ENCODE results near the gene IQCH. TPM values are rescaled to one million over a fixed set of nuclear protein-coding genes. Genes with fewer than 3 reads are reported as not detected.

The IQCH gene
- total and polyA plus RNA-seq, 2 experiments from 2014 or later = 1.7 to 4.6 TPM

DNA sequence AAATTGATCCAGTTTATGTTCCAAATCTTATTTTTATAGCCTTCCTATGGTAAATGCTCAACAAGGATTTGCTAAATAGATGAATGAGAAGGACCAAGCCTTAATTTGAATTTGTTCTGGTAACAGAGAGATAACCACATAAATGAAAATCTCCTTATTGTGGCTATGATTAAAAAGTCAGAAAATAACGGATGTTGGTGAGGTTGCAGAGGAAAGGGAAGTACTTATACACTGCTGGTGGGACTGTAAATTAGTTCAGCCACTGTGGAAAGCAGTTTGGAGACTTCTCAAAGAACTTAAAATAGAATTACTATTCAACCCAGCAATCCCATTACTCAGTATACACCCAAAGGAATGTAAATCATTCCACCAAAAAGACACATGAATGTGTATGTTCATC is 26.3 kb upstream of the IQCH start:
- no peak for DNase-seq (ENCODE audit: low spot score)
- Histone ChIP-seq H2AFZ (no peak overlapping the region), H3K36me3 (ENCODE audit: insufficient read depth) (peaks cover 3% of the 10 kb centered on the region; the same call in 1 of the 2 replicates), H3K79me2 (replicated peaks; ENCODE audit: insufficient read depth) (no peaks in the 10 kb centered on the region), H3F3A (replicated peaks; ENCODE audit: low read depth) (no peaks in the 10 kb centered on the region), H3K4me2 (no peak overlapping the region), H3K27ac (ENCODE audit: low read depth) (no peak overlapping the region), H3K9me2 (ENCODE audit: insufficient read depth) (no peaks in the 10 kb centered on the region; the same call in 1 of the 2 replicates), H3K27me3 (ENCODE audit: insufficient read depth) (no peaks in the 10 kb centered on the region), H4K20me1 (replicated peaks; ENCODE audit: insufficient read depth) (no peaks in the 10 kb centered on the region), H3K4me3 (no peak overlapping the region), H3K4me1 (ENCODE audit: insufficient read depth) (no peaks in the 10 kb centered on the region)
- no peak for TF ChIP-seq NANOG (IDR thresholded peaks at IDR 0.05; ENCODE audit: borderline replicate concordance)
- TF ChIP-seq CTCF (conservative IDR thresholded peaks at IDR 0.05; ENCODE audit: low read depth in 2 of 2) = no peak
- no peak for TF ChIP-seq POLR2AphosphoS5 (IDR thresholded peaks at IDR 0.05; ENCODE audit: low read depth)
- no peak for TF ChIP-seq JUNB (IDR thresholded peaks at IDR 0.05; ENCODE audit: unreplicated experiment)
- no peak for TF ChIP-seq EZH2phosphoT487 (IDR thresholded peaks at IDR 0.05; ENCODE audit: unreplicated experiment)
- no peak for TF ChIP-seq ZNF114 (CRISPR knock-in tag; IDR thresholded peaks at IDR 0.05)
- TF ChIP-seq STAT1 (IDR thresholded peaks at IDR 0.05; ENCODE audit: unreplicated experiment) = no peak
- no peak for TF ChIP-seq ZNF462 (CRISPR knock-in tag; IDR thresholded peaks at IDR 0.05)
- Mint-ChIP-seq H3K36me3 (ENCODE audit: low read depth) (peaks cover 28% of the 10 kb centered on the region), H3K27ac (no peak overlapping the region), H3K4me1 (no peaks in the 10 kb centered on the region), H3K27me3 (ENCODE audit: insufficient read depth, low read depth, poor library complexity) (peaks cover 1% of the 10 kb centered on the region), H3K4me3 (no peak overlapping the region), H3K9me3 (no peaks in the 10 kb centered on the region)
- ATAC-seq = no peak
